HS-27A (cell line): ENCODE data around the gene LRRC1.

Experiments
- DNase-seq: peaks from one replicate; pipeline ENCODE4 v3.0.0-alpha.2; 2012; ENCODE audit warnings: low read depth, missing footprints

The LRRC1 gene

DNA sequence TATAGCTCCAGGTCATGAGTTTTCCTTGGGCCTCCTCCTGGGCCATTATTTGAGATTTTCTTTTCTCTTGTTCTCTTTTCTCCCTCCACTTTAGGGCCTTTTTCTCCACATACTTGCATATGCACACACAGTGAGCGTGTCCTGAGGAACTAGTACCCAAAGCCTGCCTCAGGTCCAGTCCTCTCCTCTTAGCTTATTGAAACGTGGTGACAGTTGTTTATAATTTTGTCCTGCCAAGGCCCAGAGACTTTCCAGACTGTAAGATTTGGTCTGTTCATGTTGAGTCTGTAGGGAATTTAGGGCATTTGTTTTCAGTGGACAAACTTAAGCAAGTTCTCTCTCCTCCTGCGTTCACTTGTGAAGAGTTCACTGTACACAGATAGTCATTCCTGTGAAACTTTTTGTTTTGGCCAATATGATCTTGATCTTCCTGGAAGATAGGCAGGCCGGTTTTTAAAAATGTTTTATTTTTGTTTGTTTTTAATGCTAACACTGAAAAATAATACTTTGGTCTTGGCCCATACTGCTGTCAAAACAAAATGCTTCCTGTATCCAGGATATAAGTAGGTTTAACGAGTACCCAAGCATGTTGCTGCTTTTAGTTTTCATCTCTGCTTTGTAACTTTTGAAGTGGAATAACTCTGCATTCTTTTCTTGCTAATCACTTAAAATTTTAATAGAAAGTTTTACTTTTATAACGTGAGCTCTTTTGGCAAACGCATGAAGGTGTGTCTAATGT, 20.7 kb downstream of the LRRC1 start:
- DNase-seq = no peak

DNA sequence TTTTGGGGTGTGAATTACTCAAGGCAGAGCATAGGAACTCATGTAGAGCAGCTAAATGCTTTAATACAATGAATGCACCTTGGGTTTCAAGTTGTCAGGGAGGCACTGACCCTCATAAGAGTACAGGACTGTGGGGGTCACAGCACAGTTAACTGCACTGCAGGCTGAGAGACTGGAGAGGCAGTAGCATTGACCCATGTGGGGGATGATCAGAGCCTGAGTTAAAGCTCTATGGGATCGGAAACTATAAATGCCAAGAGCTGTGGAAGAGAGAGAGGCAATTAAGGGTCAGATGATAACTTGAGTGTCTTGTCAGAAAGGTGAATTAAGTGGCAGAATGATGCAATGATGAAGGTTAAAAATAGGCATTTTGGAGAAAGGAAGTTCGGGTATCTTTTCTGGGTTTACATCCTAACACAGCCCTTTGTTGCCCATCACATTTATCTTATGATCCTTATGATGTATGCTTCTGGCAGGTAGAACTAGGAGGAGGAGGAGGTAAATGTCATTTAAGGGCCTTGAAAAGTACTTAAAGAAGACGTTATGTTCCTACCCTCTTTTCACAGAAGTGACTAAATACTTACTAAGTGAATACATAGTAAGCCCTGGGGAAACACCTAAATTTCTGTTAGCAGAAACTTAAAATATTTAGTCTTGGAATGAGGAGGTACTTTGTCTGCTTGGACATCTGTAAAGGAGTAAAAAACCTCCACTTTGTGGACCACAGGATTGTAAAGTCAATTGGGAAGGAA, 24.2 kb downstream of the LRRC1 start:
- DNase-seq = no peak

DNA sequence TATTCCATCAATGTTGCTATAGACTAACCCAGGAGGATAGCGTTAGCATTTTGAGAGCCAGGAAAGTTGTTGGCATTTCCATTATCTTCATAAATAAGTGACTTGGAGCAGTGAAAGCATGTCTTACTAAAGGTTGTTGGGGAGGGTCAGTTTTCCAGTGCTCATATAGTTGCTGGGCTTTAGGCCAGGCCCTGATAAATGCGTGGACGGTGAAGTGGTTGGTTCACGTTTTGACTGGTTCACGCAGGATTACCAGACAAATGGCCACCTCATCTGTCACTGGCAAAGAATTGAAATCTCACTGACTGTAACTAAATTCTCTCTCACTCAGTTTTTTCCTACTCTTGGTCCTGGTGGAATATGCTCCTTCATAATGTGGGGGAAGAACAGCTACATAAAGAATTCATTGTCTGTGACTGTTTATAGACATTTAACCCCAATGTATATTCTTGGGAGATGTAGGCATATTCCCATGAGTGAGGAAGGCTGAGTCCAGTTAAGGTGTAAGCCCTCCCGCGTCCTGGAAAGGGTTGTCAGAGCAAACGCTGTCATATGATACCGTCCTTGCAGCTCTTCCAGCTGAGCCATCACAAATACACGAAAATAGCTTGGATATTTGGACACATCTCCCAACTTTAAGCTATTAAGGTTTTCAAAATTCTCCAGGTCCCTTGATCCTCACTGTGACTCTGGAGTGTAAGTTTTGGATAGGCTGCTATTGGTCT, 27.8 kb downstream of the LRRC1 start:
- DNase-seq = no peak

- DNase-seq = no peak
These were observed 29.9 kb downstream of the LRRC1 start for GRCh38 chr6:53824714-53825113.

- no peak for DNase-seq
These were observed 30.9 kb downstream of the LRRC1 start for GRCh38 chr6:53825532-53826321.

DNA sequence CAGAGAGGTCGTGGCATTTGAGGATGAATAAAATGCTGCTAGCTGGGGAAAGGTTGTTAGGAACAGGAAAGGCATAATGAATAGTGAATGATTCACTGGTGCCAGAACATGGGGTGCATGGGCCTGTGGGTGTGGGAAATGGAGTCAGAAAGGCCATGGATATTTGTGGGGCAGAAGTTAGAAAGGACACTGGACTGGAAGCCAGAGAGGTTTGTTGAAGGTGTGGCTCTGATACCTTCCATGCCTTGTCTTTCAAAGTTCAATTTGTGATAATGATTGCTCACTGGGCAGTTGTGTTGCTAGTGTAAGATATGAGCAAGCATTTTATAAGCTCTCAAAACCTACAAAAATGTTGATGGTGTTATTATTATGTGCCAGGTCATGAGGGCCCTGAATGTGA, 32.7 kb downstream of the LRRC1 start:
- DNase-seq = no peak

DNA sequence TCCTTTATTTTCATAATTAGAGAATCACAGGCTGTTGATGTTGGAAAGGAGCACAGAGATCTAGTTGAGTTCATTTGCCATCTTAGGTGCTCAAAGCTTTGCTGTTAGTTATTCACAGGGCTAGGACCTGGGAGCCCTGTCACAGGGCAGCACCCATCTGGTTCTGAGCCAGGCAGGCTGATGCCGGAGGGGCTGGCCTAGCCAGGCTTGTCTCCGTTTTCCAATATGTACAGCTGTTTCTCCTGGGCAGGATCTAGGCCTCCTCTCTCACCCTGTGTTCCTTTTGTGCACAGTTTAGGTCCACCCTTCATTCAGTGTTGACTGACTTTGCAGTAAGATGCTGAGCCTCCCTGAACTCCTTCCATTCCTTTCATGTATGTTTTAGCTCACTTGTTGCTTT, 33.4 kb downstream of the LRRC1 start:
- DNase-seq = no peak

- no peak for DNase-seq
These were observed 34.3 kb downstream of the LRRC1 start for GRCh38 chr6:53828966-53829697.

DNA sequence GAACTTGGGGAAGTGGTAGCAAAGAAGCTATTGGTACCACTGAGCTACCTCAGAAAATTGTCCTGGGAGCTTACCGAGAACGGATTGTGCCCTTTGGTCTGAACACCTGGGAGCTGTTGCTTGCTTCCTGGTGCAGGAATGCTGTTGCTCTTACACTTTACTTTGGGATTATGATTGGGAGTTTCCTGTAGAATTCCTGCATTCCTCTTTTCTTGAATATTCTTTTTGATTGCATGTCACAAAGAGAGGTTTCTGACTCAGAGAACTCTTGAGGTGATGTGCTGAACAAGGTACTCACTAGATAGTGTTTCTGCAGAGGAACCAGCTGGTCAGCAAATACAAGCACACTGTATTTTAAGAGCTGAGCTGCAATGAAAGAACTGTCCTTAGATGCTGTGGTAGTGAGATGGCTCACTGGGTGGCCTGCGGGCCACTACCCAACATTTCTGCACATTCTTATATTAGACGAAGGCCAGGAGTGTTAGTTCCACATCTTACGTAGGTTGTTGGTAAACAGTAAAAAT, 35.0 kb downstream of the LRRC1 start:
- no peak for DNase-seq

DNA sequence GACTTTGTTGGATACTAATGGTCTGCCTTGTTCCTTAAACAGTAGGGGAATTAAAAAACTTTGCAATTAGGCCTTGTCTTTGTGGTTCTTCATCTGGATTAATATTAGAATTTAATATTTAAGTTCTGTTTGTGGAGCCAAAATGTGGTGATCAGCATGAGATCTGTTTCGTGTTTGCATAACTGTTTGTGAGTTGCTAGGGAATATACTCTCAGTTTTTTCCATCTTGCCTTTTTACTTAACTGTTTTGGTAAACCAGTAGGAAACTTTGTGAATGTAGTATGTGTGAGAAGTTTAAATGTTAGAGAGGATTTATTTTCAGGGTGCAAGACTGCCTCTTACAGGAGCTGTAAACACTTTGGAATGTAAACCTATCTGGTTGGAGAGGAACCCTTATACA, 35.6 kb downstream of the LRRC1 start:
- no peak for DNase-seq

DNA sequence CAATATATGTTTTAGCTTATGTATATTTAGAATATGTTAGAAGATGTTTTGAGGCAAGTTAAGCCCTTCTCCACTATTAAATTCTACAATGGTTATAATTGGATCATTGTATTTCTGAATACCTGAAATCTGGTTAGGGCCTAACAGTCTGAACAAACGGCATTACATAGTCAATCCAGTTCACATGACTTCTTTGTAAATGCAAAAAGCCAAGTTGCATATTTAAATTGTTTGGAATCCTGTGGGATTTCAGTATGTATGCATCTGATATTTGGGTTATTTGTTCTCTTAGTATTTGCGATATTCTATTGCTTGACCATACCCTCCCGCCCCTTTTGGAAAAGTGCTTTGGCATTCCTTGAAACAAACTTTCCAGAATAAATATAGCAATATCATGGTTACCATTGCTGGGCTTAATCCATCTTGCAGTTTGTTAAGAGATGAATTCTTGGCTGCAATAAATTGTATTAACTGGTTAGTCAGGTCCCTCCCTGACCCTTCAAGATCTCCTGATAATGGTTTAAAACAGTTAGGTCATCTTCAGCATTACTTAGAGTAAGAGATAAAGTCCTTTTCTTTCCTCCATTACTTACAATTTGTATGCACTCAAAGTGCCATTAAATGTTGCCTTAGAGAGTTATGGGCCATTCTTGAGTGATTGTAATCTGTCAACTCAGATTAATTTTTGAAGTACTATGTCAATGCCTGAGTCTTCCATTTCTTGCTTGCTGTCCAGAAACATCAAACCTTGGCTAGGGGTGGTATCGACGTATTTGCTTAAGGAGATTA, 36.5 kb downstream of the LRRC1 start:
- DNase-seq = no peak

- no peak for DNase-seq
These were observed 37.3 kb downstream of the LRRC1 start for GRCh38 chr6:53831936-53832660.

DNA sequence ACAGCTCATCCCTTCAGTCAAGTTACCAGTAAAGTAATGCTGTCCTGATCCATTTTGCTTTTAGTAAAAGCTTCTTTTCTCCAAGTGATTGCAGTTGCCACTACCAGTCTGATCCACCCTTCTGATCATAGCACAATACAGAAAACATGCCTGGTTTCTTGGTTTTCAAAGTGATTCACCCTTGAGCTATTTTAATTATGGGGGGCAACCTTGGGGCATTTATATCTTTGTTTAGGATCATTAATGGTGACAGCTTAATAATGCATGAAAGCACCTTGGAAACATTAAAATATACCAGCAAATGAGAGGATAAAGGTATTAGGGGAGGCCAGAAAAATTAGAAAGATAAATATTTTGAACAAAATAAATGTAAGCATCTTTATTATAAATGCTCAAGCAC, 38.4 kb downstream of the LRRC1 start:
- no peak for DNase-seq

DNA sequence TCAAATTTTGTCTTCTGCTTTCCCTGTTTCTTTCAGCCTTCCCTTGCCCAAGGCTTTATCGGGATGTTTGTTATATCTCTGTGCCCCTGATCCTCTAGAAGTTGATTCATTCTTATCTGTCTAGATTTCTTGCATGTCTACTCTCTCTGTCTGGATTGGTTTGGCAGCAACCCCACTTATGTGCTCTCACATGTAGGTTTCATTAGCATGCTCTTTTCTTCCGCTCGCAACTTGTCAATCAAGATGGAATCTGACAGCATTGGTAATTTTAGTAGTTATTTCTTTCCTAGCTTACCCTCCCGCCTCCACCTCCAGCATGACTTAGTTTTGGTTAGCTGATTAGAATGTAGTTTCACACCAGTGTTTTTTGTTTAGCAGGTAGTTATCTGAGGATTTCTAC, 39.3 kb downstream of the LRRC1 start:
- no peak for DNase-seq

DNA sequence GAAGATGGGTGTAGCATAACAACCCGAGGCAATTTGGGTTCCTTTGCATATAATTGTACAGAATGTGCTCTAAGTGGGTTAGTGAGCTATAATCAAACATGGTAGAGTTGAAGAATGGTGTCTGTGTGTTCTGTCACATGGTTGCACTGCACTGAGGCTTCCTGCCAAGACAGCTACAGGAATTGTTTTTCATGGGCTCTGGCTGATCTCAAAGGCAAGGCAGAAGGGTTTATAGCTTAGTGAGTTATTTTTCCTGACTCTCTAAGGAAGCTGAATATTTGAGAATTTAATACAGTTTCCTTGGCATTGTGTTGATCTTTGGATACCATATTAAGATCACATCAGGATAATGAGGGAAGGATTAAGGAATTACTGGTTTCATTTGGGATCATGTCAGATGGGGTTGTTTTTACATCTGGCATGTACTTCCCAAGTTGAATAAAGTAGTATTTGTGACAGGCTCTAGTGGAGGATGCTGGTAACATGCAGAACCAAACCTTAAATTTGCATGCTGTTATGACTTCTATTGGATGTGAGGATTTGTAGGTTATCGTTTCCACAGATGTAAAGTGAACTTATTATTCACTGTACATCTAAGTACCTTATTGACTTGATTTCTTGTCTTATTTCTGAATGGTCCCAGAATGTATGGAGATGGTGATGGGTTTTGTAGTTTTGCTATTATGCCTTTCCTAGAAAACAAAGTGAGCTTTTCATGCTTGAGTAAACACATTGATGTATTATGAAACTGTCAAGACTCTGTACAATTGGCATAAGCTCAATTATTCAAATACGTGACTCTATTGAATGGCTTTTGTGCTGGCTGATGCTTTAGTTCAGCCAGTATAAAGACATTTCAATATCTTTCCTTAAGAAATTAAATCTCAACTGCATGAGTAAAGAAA, 43.3 kb downstream of the LRRC1 start:
- DNase-seq = no peak

- DNase-seq = no peak
These were observed 45.2 kb downstream of the LRRC1 start for GRCh38 chr6:53840027-53840426.

DNA sequence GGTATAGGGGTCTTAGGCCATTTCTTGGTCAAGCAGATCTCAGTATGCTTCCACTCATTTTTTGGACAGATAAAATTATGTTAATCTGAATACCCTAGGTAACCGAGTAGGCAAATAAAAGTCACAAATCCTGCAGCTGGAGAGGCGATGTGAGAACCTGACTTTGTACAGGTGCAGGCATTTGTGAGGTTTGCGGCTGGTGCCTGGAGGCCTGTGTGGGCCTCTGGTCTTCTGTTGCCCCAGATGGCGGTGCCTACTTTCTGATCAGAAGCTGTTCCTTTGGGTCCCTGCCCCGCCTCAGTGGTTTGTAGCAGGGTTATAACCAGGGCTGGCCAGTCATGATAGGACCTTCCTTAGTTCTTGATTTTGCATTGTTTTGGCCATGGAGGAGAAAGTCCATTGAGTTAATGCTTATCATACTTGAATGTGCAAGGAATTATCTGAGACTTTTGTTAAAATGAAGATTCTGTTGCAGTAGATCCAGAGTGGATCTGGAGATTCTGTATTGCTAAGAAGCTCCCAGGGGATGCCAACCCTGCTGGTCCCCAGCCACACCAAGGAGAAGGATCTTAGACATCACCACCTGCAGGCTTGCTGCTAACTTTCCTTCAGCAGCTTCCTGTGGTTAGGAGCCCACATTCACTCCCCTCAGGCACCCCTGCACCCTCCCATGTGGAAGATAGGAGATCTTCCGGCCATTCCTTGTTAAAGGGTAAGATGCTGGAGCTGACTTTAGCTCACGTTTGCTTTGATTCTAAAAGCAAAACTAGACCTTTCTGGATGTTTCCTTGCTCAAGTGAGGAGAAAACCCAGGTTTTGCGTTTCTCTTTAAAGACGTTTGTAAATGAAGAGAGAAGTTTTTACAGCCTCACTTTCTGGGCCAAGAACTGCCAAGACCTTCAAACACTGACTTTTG, 50.7 kb downstream of the LRRC1 start:
- no peak for DNase-seq

- DNase-seq = no peak
These were observed 51.4 kb downstream of the LRRC1 start for GRCh38 chr6:53846250-53846649.
